Hepatocyte (in vitro differentiated cells): ENCODE data around the gene SELENOV. TPM values are rescaled to one million over a fixed set of nuclear protein-coding genes. Genes with fewer than 3 reads are reported as not detected.

Source experiments
- DNase-seq: peaks from one replicate; pipeline ENCODE4 v3.0.0-alpha.2; 2016; ENCODE audit warnings: low spot score
- H2AFZ ChIP-seq: fragments of 200-600 bp; sonication (generic); 2 replicates; pipeline ENCODE4 v1.6.0; 2016; ENCODE audit warnings: antibody characterized with exemption, mild to moderate bottlenecking
- H3K27ac ChIP-seq: fragments of 200-600 bp; sonication (generic); 2 replicates; pipeline ENCODE4 v1.5.1; 2016; ENCODE audit warnings: mild to moderate bottlenecking
- H3K27me3 ChIP-seq: fragments of 200-600 bp; sonication (generic); 2 replicates; pipeline ENCODE4 v1.6.1; 2016
- H3K36me3 ChIP-seq: fragments of 200-600 bp; sonication (generic); replicated peaks from 2 replicates; pipeline ENCODE4 v1.5.1; 2016; ENCODE audit warnings: low read depth; ENCODE audit not compliant: insufficient read depth
- H3K4me1 ChIP-seq: fragments of 200-600 bp; sonication (generic); 2 replicates; pipeline ENCODE4 v1.5.1; 2016; ENCODE audit warnings: mild to moderate bottlenecking, moderate library complexity; ENCODE audit not compliant: insufficient read depth
- H3K4me2 ChIP-seq: fragments of 200-600 bp; sonication (generic); 2 replicates; pipeline ENCODE4 v1.6.0; 2016
- H3K4me3 ChIP-seq: fragments of 200-600 bp; sonication (generic); 2 replicates; pipeline ENCODE4 v1.5.1; 2016; ENCODE audit warnings: mild to moderate bottlenecking
- H3K79me2 ChIP-seq: fragments of 200-600 bp; sonication (generic); 2 replicates; pipeline ENCODE4 v1.6.0; 2017; ENCODE audit warnings: mild to moderate bottlenecking
- H3K9me2 ChIP-seq: fragments of 200-600 bp; sonication (generic); replicated peaks from 2 replicates; pipeline ENCODE4 v1.6.0; 2017; ENCODE audit warnings: mild to moderate bottlenecking; ENCODE audit not compliant: insufficient read depth
- H3K9me3 ChIP-seq: fragments of 200-600 bp; sonication (generic); 2 replicates; pipeline ENCODE4 v1.5.1; 2016; ENCODE audit warnings: low read depth, mild to moderate bottlenecking
- H4K20me1 ChIP-seq: fragments of 200-600 bp; sonication (generic); 2 replicates; pipeline ENCODE4 v1.6.0; 2016; ENCODE audit warnings: mild to moderate bottlenecking; ENCODE audit not compliant: insufficient read depth, poor library complexity, severe bottlenecking
- EZH2 ChIP-seq: fragments of 200-600 bp; sonication (generic); IDR thresholded peaks from 2 replicates; pipeline ENCODE4 v1.6.1; 2016; ENCODE audit warnings: antibody characterized with exemption, mild to moderate bottlenecking, borderline replicate concordance
- EZH2phosphoT487 ChIP-seq: fragments of 200-600 bp; sonication (generic); IDR thresholded peaks from one replicate; pipeline ENCODE4 v1.6.1; 2018; ENCODE audit warnings: antibody characterized with exemption, mild to moderate bottlenecking, low read depth, moderate library complexity; ENCODE audit not compliant: unreplicated experiment, severe bottlenecking
- WGBS: methylation state at CpG from one replicate; pipeline ENCODE4 v1.1.6; 2016; ENCODE audit warnings: low lambda C conversion rate; ENCODE audit errors: missing lambda C conversion rate; 5-methylcytosine and 5-hydroxymethylcytosine counted together
- polyA plus RNA-seq: library from polyadenylated mRNA; unstranded; fragments of >200 nt; fragmentation: Nextera tagmentation; extraction: Ambion mirVana; gene quantifications from 2 replicates; pipeline ENCODE4 v1.2.1, GENCODE V29; 2016
- total RNA-seq: library from RNA; depleted of rRNA; stranded (reverse); fragments of >200 nt; gene quantifications from 2 replicates; pipeline ENCODE4 v1.2.3, GENCODE V29; 2014
- TF ChIP-seq, protein P1 (sequence below): fragments of 200-600 bp; sonication (generic); IDR thresholded peaks from 2 replicates; pipeline ENCODE4 v1.5.1; 2016; ENCODE audit warnings: antibody characterized with exemption, mild to moderate bottlenecking; ENCODE audit not compliant: poor library complexity

The SELENOV gene
- total and polyA plus RNA-seq, 2 experiments from 2014 or later = 0.50 to 0.98 TPM

DNA sequence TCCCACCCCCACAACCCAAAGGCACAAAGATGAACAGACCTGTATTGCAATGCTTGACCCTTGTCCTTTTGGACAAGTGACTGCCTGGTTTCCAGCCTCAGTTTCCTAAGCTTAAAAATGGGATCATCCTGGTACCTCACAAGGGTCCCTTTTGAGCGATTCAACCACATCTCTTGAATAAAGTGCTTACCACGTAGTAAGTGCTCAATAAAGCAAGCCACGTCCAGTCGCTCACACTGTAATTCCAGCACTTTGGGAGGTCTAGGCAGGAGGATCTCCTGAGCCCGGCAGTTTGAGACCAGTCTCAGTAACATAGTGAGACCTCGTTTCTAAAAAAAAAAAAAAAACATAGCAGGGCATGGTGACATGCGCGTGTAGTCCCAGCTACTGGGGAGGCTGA lies 15.0 kb upstream of the SELENOV start:
- no peak overlapping the region for H3K4me2 ChIP-seq
- H4K20me1 ChIP-seq = no peaks in the 10 kb centered on the region
- no peaks in the 10 kb centered on the region for H3K79me2 ChIP-seq
- DNase-seq = no peak
- 86% methylated on average over 8 of the region's 8 CpGs for WGBS
- no peak overlapping the region for H2AFZ ChIP-seq
- no peaks in the 10 kb centered on the region for H3K36me3 ChIP-seq
- no peak overlapping the region for H3K27ac ChIP-seq
- no peak overlapping the region for H3K4me3 ChIP-seq
- H3K9me3 ChIP-seq = no peaks in the 10 kb centered on the region
- TF ChIP-seq, protein P1, sequence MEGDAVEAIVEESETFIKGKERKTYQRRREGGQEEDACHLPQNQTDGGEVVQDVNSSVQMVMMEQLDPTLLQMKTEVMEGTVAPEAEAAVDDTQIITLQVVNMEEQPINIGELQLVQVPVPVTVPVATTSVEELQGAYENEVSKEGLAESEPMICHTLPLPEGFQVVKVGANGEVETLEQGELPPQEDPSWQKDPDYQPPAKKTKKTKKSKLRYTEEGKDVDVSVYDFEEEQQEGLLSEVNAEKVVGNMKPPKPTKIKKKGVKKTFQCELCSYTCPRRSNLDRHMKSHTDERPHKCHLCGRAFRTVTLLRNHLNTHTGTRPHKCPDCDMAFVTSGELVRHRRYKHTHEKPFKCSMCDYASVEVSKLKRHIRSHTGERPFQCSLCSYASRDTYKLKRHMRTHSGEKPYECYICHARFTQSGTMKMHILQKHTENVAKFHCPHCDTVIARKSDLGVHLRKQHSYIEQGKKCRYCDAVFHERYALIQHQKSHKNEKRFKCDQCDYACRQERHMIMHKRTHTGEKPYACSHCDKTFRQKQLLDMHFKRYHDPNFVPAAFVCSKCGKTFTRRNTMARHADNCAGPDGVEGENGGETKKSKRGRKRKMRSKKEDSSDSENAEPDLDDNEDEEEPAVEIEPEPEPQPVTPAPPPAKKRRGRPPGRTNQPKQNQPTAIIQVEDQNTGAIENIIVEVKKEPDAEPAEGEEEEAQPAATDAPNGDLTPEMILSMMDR = no peak
- TF ChIP-seq EZH2phosphoT487 (no peak), EZH2 (no peak)
- peaks cover 71% of the 10 kb centered on the region for H3K27me3 ChIP-seq
- peaks cover 12% of the 10 kb centered on the region for H3K4me1 ChIP-seq
- no peaks in the 10 kb centered on the region for H3K9me2 ChIP-seq

DNA sequence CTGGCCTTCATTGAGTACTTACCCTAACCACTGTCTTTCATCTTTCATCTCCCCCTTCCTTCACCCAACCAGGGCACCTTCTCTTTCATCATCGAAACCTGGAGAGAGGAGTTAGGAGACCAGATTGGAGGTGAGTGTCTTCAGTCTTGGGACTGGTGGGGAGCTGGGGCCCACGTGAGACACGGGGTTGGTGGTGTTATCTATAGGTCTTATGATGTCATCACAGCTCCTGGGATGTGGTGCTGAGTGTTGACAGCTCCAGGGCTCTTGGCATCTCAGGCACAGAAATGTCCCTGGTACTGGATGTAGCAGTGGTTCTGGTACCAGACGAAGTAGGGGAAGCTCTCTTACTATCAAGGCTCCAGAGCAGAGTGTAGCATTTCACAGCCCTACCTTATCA lies 14.4 kb upstream of the SELENOV start:
- H3K4me1 ChIP-seq = peaks cover 12% of the 10 kb centered on the region
- H3K9me2 ChIP-seq = no peaks in the 10 kb centered on the region
- no peaks in the 10 kb centered on the region for H4K20me1 ChIP-seq
- WGBS = 53% methylated on average over 4 of the region's 4 CpGs
- H2AFZ ChIP-seq = no peak overlapping the region
- DNase-seq = no peak
- no peaks in the 10 kb centered on the region for H3K9me3 ChIP-seq
- H3K27me3 ChIP-seq = peaks cover 73% of the 10 kb centered on the region
- H3K4me2 ChIP-seq = no peak overlapping the region
- H3K27ac ChIP-seq = no peak overlapping the region
- no peak for TF ChIP-seq EZH2
- TF ChIP-seq, protein P1 = no peak
- no peak for TF ChIP-seq EZH2phosphoT487
- no peaks in the 10 kb centered on the region for H3K36me3 ChIP-seq
- H3K79me2 ChIP-seq = no peaks in the 10 kb centered on the region
- H3K4me3 ChIP-seq = no peak overlapping the region

DNA sequence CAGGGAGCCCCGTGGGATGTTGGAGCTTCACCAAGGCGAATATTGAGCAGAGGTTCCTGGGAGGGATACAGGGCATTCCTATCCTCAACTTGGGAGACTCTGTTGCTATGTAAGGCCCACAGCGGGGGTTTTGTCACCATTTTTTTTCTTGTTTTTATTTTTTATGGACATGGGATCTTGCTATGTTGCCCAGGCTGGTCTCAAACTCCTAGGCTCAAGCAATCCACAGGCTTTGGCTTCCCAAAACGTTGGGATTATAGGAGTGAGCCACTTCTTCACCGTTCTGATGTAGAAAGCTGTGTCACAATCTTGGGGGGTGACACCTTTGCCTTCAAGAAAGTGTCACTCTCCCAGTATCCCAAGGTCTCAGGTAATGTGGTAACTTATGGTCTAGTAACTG lies 13.6 kb upstream of the SELENOV start:
- 74% methylated on average over 5 of the region's 5 CpGs for WGBS
- no peaks in the 10 kb centered on the region for H3K79me2 ChIP-seq
- DNase-seq = no peak
- H3K27me3 ChIP-seq = peaks cover 73% of the 10 kb centered on the region
- H2AFZ ChIP-seq = no peak overlapping the region
- H3K36me3 ChIP-seq = no peaks in the 10 kb centered on the region
- H4K20me1 ChIP-seq = no peaks in the 10 kb centered on the region
- no peak overlapping the region for H3K27ac ChIP-seq
- H3K9me3 ChIP-seq = no peaks in the 10 kb centered on the region
- H3K4me3 ChIP-seq = no peak overlapping the region
- H3K4me2 ChIP-seq = no peak overlapping the region
- H3K4me1 ChIP-seq = peaks cover 12% of the 10 kb centered on the region
- TF ChIP-seq, protein P1 = no peak
- TF ChIP-seq EZH2 (no peak), EZH2phosphoT487 (no peak)
- no peaks in the 10 kb centered on the region for H3K9me2 ChIP-seq
